ENCODE results near the gene ITGA6.

DNA sequence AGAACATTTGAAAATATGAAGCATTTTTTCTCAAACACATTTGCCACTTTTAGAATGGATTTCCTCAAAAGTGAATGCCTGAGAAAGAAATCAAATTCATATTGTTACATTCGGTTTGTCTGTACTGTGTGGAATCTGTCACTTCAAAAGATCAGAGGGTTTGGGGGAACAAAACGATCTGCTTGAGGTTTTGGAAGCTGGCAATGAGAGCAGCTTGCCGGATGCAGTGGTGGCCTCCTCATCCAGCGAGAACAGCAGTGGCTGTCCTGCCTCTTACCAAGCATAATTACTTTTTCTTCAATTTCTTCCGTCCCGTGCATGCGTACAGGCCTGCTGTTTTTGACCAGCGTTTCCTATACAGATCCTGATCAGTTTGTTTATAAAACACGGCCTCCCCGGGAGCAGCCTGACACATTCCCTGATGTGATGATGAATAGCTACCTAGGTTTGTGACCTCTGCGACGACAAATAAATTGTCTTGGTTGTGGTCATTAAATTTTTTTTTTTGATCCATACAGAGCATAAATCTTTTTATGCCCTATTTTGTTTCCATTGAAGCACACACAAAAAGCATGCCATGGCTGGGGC is 45.2 kb downstream of the ITGA6 start:
- TF ChIP-seq POLR2A (IDR thresholded peaks at IDR 0.05; ENCODE audit: low read depth, low read length) (no peak), POLR2AphosphoS5 (IDR thresholded peaks at IDR 0.05; ENCODE audit: low read depth, low read length) (no peak)

Data from GM12892 (cell line).